HG03095 (cell line): ENCODE data around the gene OLFM1.

Experiments used
- ATAC-seq: cut with Tn5 transposase; IDR thresholded peaks from one replicate; pipeline ENCODE4 v1.9.1; 2021; ENCODE audit warnings: moderate library complexity; ENCODE audit not compliant: unreplicated experiment

OLFM1 gene

DNA sequence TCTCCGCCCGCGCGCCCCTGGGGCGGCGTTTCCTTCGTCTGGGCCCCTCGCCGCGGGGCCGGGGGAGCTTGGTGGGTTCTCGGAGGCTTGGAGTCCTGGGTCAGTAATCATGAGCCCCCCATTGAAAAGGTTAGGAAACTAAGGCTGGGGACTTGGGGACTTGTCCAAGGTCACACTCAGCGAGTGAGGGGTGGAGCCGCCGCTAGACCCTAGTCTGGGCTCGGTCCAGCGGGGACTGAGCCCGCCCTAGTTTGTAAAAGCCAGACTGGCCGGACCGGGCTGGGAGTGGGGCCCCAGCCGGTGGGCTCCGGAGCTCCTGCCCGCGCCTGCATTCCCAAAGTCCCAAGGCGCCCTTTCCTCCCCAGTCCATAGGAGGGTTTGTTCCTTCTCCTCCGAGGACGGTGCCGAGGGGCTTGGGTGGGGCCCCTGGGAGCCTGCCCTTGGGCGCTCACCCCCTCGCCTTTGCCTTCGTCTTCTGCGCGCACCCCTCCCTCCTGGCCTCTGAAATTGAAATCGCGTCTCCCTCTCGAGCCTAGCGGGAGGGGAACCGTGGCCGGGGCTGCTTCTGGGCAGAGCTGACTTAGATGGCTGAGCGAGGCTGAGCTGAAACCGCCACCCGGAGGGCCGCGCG lies 995 bp downstream of the OLFM1 start:
- no peak for ATAC-seq

DNA sequence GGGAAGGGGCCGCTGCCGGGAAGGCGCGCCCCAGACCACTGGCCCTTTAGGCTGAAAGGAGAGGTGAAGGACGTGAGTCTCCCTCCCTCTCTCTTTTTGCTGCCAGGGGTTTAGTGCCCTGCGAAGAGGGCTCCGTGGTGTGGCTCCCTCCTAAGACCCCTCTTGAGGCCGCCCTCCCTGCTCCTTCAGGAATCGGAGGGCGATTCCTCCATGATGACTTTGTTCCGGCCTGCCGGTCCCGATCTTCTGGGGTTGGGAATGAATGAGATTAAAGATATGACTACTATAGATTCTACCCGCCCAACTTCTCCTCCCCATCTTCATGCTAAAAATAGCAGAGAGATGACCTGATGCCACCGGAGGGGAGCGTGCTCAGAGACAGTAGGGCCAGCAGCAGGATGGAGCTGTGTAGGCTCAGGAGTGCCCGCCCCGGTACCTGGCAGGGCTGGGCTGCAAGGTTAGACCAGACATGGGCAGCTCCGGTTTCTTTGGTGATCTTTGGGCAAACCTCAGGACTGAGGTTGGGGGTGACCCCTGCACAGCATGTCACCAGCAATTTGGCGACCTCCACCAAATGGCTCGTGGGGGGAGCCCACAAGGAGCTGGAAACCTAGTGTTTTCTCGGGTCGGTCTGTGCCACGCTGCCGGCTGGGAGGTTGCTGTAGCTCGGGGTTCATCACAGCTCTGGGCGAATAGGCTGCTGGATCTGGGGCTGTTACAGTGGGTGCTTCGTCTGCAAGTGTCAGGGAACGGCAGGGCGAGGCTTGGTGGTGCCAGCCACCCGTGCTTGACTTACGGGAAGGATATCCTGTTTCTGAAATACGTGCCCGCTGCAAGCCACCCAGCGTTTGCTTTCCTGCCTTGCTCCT lies 1.7 kb downstream of the OLFM1 start:
- no peak for ATAC-seq

DNA sequence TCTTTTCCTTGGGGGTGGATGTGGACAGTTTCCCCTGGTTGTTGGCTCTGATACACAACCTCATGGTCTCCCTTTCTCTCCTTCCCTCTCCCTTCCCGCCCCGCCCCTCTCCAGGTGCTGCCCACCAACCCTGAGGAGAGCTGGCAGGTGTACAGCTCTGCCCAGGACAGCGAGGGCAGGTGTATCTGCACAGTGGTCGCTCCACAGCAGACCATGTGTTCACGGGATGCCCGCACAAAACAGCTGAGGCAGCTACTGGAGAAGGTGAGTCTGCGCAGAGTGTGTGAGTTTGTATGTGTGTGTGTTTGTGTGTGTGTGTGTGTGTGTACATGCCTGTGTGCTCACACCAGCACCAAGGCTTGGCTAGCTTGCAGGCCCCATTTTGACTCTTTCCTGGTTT lies 2.6 kb downstream of the OLFM1 start:
- ATAC-seq, result no peak

DNA sequence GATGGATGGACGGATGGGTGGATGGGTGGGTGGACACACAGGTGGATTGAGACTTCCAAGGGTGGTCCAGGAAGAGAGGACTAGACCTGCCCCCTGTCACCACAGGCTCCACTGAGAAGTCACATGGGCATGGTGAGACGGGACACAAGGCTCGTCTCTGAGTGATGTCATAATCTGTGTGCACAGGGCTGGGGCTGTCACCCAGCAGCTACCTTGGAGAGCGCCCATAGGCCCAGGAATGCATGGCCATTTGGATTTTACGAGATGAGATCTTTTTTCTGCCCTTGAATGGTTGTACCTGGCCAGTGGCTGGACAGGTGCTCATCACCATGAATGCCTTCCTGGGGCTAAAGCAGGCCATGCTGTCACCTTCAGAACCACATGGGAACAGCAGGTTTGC lies 3.1 kb downstream of the OLFM1 start:
- ATAC-seq, result no peak

DNA sequence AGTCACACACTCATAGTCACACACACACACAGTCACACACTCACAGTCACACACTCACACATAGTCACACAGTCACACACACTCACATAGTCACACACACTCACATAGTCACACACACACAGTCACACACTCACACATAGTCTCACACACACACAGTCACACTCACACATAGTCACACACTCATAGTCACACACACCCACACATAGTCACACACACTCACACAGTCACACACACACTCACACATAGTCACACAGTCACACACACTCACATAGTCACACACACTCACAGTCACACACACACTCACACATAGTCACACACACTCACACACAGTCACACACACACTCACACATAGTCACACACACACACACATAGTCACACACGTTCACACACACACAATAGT lies 4.1 kb downstream of the OLFM1 start:
- no peak for ATAC-seq

DNA sequence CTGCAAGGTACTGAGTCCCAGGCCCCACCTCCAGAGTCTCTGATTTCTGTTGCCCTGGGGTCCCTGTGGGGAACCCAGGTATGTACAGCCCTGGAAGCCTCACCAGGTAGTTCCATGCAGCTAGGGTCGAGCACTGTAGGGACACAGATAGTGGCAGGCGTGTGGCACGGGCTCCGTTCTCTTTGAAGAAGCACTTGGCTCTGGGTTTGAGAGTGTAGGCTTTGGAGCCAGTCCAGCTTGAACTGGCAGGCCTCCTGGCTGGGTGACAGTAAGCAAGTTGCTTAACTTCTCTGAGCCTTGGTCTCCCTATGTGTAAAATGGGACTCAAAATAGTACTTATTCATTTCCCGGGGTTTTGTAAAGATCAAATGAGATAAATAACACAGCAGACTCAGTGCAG lies 5.6 kb downstream of the OLFM1 start:
- no peak for ATAC-seq

DNA sequence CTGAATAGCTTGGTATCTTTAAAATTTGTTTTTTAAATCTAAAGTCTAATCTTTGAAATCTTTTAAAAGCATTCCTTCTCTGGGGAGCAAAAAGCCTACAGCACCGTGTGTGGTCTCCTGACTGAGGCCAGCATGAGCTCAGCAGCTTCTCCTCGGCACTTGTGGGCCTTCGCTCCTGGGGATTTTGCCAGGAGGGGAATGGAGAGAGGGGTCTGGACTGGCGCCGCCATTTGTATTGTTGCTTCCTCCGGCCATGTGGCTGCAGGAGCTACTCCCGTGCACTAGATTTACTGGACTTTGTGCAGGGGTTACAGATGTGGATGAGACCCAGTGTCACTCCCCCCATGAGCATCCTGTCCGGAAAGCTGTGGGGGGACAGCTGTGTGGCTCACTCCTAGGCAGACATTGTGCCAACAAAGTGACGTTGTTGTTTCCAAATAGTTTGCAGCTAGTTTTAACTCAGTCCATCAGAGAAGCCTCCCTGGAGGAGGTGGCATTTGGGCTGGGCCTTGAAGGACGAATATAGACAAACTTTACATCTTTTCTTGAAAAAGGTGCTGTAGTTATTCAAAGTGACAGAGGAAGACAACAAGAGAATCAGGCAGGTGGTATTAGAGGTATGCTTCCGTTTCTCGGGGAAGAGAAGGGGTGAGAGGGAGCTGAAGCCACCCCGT lies 6.6 kb downstream of the OLFM1 start:
- ATAC-seq, result no peak

DNA sequence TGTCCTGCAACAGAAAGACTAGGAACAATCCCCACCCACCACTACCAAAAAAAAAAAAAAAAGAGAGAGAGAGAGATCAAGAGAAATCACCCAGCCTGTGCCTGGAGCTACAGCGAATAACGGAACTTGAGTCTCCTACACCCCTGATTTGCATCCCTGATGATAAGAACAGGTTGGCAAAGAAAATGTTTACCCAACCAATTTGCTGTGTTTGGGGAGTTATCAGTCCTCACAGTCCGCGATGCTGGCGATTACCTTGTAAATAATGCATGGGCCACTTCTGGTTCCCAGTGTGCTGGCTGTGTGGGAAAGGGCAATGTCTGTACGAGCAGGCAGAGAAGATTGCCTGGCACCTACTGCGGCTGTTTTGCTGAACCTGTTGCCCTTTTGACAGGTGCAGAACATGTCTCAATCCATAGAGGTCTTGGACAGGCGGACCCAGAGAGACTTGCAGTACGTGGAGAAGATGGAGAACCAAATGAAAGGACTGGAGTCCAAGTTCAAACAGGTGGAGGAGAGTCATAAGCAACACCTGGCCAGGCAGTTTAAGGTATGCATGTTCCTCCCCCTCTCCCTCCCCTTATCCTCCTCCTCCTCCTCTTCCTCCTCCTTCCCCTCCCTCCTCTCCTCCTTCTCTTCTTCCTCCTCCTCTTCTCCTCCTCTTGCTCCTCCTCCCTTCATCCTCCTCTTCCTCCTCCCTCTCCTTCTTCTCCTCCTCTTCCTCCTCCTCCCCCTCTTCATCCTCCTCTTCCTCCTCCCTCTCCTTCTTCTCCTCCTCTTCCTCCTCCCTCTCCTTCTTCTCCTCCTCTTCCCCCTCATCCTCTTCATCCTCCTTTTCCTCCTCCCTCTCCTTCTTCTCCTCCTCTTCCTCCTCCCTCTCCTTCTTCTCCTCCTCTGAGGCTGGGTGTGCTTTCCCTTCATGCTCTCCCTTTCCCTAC lies 8.3 kb downstream of the OLFM1 start:
- no peak for ATAC-seq

DNA sequence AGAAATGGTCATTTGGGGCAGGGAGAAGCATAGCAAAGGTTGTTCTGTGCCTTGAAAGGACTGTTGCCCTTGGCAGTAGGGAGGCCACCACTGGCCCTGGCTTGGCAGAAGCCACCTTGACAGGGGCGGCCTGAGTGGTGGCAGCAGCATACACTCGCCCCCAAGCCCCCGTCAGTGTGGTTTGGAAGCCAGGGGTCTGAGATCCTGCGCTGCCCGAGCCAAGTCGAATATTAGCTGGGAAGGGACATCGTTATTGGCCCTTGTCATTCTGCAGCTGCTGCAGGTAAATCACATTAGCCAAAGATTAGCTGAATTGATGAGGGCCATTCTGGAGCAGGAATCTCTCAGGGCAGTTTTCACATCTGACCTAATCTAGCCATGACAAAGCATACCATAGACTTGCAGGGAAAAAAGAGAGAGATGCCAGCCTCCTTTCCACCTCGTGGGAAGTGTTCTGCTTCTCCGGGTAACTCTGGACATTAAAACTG lies 9.0 kb downstream of the OLFM1 start:
- no peak for ATAC-seq

DNA sequence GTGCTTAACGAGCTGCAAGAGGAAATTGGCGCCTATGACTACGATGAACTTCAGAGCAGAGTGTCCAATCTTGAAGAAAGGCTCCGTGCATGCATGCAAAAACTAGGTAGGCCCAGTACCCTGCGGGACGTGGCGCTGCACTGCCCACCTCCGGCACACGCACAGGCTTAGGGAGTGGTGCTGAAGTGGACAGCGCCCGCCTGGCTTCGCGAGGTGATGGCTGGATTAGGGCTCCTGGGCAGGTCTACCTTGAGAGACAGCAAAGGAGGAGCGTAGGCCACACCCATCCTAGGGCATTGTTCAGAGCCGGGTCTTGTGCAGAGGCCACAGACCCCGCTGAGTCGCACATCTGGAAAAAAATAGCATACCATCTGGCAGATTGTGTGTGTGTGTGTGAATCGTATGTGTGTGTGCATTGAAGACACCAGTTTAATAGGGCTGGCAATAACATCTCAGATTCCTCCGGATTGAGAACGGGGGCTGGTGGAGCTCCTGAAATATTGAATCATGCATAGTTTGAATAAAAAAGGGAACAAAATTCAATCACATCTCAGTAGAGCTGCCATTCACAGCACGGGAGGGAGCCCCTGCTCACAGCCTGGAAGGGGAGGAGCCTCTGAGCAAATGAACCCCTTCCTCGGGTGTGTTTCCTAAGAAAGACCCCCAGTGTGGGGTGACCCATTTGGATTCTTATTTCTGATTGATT lies 11.1 kb downstream of the OLFM1 start:
- no peak for ATAC-seq

DNA sequence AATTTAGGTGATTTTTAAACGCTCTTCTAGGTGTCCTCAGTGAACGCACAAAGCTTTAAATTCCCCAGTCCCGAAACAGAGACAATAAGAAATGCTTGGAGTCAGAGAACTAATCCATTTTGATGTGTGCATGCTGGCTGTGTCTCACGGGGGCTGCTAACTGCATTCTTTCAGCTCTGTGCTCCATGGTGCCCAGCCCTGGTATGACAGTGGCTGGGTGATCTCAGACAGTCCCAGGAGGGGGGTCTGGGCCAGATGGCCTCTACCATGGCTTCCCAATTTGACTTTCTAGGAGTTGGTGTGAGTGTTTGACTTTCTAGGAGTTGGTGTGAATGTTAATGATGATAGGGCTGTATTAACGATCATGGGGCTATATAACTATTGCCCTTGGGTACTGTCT lies 12.1 kb downstream of the OLFM1 start:
- no peak for ATAC-seq

DNA sequence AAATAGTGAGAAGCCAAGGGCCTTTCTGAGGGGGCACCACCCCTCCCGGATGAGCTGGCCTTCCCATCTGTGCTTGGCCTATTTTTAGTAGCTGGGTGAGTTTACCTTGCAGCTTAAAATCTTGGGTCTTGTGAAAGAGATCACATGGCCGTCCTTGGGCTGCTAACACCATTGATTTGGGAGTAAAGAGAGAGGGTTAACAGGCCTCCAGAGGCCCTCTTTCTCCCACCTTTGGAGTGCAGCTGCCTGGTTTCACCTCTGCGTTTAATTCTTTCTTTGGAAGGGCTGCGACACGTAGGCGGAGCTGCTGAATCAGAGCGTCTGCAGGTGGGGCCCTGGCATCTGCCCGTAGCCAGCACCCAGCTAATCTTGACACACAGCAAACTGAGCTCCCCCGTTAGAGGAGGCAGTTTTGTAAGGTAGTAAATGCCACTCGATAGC lies 12.8 kb downstream of the OLFM1 start:
- no peak for ATAC-seq

DNA sequence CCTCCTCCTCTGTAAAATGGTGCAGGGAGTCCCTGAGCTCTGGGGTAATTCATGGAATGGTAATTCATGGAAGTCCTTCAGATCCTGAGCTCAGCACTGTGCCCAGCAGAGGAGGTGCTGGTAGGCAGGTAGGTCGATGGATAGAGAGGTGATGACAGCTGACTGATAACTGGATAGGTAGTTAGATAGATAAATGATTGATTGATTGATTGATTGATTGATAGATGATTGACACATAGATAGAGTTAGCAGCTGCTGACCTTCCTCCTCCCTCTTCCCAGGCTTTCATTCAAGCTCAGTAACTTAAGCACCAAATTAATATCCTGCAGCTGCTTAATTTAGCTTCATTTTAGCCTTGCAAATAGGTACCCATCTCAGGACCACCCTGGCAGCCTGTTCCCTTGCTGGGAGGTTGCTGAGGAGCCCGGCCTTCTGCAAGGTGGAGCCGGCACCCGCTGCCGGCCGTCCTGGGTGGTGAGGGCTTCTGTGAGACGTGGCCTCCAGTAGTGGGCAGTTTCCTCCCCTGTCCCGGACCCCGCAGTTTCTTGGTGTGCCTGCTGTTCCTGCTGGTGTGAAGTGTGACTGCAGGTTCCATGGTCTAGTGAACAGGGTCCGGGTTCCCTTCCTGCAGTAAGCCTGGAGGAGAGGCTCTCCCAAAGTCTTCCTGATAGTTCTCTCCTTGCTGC lies 13.4 kb downstream of the OLFM1 start:
- ATAC-seq, result no peak

DNA sequence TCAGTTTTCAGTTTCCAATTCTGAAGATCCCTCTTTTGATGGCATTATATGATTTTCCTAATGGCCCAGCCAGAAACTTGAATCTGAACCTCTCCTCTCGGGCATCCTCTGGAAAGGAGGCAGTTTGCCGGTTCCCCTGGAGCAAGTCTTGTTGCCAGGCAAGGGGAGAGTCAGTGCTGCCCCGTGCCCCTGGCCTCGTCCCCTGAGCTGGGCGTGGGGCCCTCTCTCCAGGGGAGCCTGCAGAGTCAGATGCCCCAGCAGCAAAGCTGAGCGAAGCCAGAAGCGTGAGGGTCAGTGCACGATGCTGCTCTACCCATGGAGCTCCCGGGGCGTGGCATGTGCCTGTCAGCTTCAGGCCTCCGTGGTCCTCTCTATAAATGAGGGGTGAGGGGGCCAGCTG lies 14.0 kb downstream of the OLFM1 start:
- no peak for ATAC-seq

DNA sequence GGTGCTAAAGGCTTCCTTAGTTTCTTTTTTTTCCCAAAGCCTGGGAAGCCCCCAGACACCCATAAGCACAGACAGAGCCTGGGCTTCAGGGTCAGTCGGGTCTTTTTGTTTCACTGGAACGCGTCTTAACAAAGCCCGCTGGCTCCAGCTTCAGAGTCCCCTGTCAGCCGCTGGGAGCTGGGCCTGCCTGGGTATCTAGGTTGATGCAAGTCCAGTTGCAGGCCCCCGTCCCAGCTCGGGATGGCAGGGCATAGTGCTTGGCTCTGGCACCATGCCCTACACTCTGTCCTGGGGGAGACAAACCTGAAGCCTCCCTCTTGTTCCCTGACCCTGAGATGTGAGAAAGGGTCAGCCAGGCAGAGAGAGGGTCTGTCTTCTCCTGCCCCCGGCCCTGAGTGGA lies 14.5 kb downstream of the OLFM1 start:
- ATAC-seq, result no peak

DNA sequence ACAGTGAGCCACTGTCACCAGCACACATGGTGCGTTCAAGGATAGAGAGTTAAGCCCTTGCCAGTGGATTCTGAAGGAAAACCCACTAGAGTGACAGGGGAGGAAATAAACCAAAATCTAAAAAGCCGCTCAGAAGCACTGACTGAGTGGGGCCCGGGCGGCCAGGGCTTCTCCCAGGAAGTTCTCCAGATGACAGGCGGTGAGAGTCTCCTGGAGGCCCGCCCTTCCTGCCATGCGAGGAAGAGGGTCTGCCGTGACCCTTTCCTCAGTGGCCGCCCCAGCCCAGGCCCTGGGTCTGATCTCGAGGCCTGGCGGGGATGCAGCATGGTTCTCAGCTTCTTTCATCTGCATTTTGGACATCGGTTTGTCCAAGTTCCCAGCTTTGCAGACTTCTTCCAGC lies 14.9 kb downstream of the OLFM1 start:
- no peak for ATAC-seq

DNA sequence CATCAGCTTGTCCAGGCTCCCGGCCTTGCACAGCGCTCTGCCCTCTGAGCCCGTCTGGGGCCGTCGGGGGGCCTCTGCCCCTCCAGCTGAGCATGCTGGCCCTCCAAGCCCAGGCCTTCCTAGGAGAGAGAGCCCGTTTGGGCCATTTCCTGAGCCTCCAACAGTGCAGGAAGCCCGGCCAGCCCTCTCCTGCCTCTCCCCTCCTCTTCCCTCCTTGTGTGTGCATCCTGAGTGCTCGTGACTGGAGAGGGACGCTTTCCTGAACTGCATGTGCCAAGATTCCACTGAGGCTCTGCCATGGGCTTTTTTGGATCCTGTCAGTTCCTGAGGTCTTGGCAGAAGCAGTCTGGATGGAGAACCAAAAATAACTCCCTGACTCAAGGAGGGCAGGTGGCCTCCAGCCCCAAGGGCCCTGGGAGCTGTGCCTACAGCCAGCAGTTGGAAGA lies 15.6 kb downstream of the OLFM1 start:
- ATAC-seq, result no peak

DNA sequence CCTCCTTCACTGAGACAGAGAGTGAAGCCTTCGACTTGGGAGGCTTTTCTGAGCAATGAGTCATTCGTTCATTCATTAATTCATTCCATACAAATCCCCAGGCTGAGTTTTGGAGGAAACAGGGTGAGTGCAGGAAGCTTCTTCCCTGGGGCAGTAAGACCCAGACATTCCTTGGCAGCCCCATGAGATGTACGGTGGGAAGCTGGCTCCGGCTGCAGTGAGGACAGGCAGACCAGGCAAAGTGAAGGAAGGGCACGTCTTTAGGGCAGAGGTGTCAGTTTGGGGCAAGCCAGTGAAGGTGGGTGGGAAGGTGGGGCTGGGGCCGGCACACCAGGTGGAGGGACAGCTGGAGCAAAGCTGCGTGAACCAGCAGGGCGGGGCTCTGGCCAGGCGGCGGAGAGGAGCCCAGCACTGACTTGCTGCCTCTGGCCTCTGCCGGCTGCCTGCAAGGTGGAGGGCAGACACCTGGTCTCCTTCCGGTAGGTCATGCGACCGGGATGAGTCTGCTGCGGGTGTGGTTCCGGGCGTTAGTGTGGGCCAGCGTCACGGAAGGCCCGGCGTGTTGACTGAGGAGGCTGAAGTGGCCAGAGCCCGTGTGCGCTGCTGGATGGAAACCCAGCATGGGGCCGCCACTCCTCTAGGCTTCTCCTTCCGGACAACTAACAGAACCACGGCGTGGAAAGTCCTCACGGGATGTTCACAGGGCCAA lies 16.6 kb downstream of the OLFM1 start:
- no peak for ATAC-seq

DNA sequence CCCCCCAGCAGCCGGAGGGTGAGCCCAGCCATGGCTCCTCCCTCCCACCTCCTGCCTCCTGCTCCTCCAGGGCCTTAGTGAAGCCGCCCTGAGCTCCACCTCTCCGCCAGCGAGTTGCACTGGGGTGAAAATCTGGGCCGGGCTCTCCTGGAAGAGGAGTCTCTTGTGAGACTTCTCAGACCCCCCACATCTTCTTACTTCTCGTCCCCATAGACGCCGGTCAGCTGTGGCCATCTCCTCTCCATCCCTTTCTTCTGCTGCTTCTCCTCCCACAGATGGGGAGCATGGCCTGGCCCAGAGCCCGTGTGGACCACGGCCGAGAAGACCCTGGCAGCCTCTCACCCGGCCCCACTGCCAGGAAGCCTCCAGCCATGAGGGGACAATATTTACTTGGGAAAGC lies 17.3 kb downstream of the OLFM1 start:
- ATAC-seq, result no peak
